ENCODE measurements around the gene CDC42EP5.

The CDC42EP5 gene

DNA sequence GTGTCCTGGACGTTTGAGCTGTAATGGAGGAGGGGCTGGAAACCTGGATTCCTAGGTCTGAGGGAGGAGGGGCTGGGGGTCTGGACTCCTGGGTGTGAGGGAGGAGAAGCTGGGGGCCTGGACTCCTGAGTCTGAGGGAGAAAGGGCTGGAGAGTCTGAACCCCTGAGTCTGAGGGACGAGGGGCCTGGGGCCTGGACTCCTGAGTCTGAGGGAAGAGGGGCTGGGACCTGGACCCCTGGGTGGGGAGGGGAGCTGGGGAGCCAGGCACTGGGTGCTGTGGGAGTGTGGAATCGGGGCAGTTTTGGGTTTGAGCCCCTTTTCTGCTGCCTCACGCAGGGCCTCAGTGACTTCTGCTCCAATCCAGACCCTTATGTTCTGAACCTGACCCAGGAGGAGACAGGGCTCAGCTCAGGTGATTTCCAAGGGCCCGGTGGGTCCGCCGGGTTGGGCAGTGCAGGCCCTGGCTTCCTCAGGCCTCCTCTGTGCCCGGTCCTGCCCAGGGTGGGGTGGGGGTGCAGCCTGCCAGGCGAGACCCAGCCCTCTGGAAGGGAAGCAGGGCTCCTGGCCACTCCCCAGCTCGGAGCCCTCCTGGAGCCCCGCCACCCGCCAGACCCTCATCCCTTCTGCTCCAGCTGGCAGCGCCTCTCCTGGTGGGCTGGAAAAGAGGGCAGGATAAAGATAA is 43.4 kb downstream of the CDC42EP5 start:
- Mint-ChIP-seq H3K27ac (peak overlapping the region; percentile 26 to 71 (median 63)), H3K9me3 (no peaks in the 10 kb centered on the region), H3K4me3 (peak overlapping the region; percentile 46 to 69 (median 55)), H3K27me3 (ENCODE audit: low read depth) (peaks cover 21% of the 10 kb centered on the region), H3K4me1 (peaks cover 8% of the 10 kb centered on the region), H3K36me3 (ENCODE audit: low read depth) (no peaks in the 10 kb centered on the region)
- TF ChIP-seq, protein P1, sequence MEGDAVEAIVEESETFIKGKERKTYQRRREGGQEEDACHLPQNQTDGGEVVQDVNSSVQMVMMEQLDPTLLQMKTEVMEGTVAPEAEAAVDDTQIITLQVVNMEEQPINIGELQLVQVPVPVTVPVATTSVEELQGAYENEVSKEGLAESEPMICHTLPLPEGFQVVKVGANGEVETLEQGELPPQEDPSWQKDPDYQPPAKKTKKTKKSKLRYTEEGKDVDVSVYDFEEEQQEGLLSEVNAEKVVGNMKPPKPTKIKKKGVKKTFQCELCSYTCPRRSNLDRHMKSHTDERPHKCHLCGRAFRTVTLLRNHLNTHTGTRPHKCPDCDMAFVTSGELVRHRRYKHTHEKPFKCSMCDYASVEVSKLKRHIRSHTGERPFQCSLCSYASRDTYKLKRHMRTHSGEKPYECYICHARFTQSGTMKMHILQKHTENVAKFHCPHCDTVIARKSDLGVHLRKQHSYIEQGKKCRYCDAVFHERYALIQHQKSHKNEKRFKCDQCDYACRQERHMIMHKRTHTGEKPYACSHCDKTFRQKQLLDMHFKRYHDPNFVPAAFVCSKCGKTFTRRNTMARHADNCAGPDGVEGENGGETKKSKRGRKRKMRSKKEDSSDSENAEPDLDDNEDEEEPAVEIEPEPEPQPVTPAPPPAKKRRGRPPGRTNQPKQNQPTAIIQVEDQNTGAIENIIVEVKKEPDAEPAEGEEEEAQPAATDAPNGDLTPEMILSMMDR (IDR thresholded peaks at IDR 0.05; ENCODE audit: unreplicated experiment in 3 of 3): no peak

DNA sequence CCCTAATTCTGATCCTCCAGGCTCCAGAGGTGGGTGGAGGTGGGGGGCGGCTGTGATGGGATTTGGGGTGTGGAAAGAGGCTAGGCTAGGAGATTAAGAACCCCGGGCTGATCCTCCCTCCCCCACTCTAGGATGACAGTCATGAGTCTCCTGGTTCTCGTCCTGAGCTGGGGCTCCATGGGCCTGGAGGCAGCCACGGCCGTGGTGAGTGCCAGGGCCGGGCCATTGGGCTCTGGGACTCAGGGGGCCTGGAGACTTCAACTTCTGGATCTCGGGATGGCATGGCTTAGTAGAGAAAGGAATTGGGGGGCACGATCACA is 44.0 kb downstream of the CDC42EP5 start:
- Mint-ChIP-seq H3K27ac (peak overlapping the region; percentile 26 to 71 (median 63)), H3K4me3 (peak overlapping the region; percentile 46 to 69 (median 55)), H3K9me3 (no peaks in the 10 kb centered on the region), H3K27me3 (ENCODE audit: low read depth) (peaks cover 21% of the 10 kb centered on the region), H3K36me3 (ENCODE audit: low read depth) (no peaks in the 10 kb centered on the region), H3K4me1 (peaks cover 8% of the 10 kb centered on the region)
- TF ChIP-seq, protein P1 (IDR thresholded peaks at IDR 0.05; ENCODE audit: unreplicated experiment in 3 of 3): no peak

- TF ChIP-seq, protein P1 (IDR thresholded peaks at IDR 0.05; ENCODE audit: unreplicated experiment in 3 of 3): no peak
- H3K27ac Mint-ChIP-seq: peak overlapping the region in 1 of 3 experiments; percentile 71
- peak overlapping the region in 2 of 3 experiments; percentile 46 to 69 for H3K4me3 Mint-ChIP-seq
- H3K9me3 Mint-ChIP-seq: no peaks in the 10 kb centered on the region
- peaks cover 23% of the 10 kb centered on the region for H3K27me3 Mint-ChIP-seq (ENCODE audit: low read depth)
- peaks cover 8% of the 10 kb centered on the region for H3K4me1 Mint-ChIP-seq
- no peaks in the 10 kb centered on the region for H3K36me3 Mint-ChIP-seq (ENCODE audit: low read depth)
Measured at GRCh38 chr19:54428323-54429175, 44.5 kb downstream of the CDC42EP5 start.

DNA sequence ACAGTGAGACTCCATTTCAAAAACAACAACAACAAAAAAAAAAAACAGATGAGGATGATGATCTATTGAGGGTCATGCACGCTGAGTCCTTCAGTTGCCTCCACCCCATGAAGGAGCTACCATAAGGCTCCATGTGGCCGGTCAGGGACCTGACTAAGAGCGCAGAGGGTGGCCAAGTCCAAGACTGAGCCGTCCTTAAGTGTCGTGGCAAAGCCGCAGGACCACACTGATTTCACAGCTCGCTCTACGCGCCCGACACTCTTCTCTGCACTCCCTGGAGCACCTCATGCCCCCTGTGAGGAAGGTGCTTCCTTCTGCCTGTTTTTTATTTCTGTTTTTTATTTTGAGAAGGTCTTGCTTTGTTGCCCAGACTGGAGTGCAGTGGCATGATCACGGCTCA is 45.5 kb downstream of the CDC42EP5 start:
- no peaks in the 10 kb centered on the region for H3K36me3 Mint-ChIP-seq (ENCODE audit: low read depth)
- TF ChIP-seq, protein P1 (IDR thresholded peaks at IDR 0.05; ENCODE audit: unreplicated experiment in 3 of 3): no peak
- H3K27me3 Mint-ChIP-seq (ENCODE audit: low read depth): peaks cover 28% of the 10 kb centered on the region
- no peak overlapping the region for H3K4me3 Mint-ChIP-seq
- no peaks in the 10 kb centered on the region for H3K9me3 Mint-ChIP-seq
- peaks cover 12% of the 10 kb centered on the region for H3K4me1 Mint-ChIP-seq
- H3K27ac Mint-ChIP-seq: no peak overlapping the region

DNA sequence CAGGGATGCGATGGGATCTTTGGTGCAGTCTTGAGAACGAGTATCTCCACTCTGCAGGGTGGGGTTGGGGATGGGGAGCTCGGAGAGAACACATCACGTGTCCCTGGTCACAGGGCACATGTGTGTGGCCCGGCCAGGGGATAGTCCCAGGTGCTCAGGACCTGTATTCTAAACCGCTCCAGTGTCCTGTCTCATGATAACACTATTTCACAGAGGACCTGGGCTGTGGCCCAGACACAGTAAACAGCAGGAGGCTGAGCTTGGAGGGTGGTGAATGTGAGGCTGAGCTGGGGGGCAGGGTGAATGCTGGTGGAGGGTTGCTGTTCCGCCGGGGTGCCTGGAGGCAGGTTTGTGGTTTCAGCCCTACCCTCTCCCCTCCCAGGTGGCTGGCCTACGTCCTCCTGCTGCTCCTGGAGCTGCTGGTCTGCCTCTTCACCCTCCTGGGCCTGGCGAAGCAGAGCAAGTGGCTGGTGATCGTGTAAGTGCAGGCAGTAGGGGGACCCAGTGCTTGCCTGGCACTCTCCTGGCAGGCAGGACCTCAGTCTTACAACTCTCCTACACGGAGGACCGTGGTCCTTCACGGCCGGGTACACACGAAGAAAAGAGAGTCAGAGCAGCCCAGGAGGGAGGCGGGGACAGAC is 46.7 kb downstream of the CDC42EP5 start:
- peaks cover 29% of the 10 kb centered on the region for H3K27me3 Mint-ChIP-seq (ENCODE audit: low read depth)
- H3K4me3 Mint-ChIP-seq: peak overlapping the region in 2 of 3 experiments; percentile 19 to 40
- H3K9me3 Mint-ChIP-seq: no peaks in the 10 kb centered on the region
- TF ChIP-seq, protein P1 (IDR thresholded peaks at IDR 0.05; ENCODE audit: unreplicated experiment in 3 of 3): no peak
- H3K36me3 Mint-ChIP-seq (ENCODE audit: low read depth): no peaks in the 10 kb centered on the region
- peaks cover 10% of the 10 kb centered on the region for H3K4me1 Mint-ChIP-seq
- H3K27ac Mint-ChIP-seq: peak overlapping the region in 1 of 3 experiments; percentile 51

Data from nephron (organoid).